HG03521 (cell line): ENCODE data around the gene FAM174C.

Source experiments
- ATAC-seq: cut with Tn5 transposase; IDR thresholded peaks from one replicate; pipeline ENCODE4 v1.9.1; 2021; ENCODE audit warnings: mild to moderate bottlenecking, moderate library complexity; ENCODE audit not compliant: unreplicated experiment

Gene FAM174C

GRCh38 chr19:1249990-1250436 is 25.3 kb upstream of the FAM174C start:
- no peak for ATAC-seq

GRCh38 chr19:1250437-1251260 is 24.7 kb upstream of the FAM174C start:
- ATAC-seq = no peak

GRCh38 chr19:1251330-1252220 is 23.8 kb upstream of the FAM174C start:
- no peak for ATAC-seq

GRCh38 chr19:1252221-1252820 is 23.0 kb upstream of the FAM174C start:
- no peak for ATAC-seq

- no peak for ATAC-seq
Measured at GRCh38 chr19:1252821-1253513, 22.4 kb upstream of the FAM174C start.

GRCh38 chr19:1253514-1254080 is 21.7 kb upstream of the FAM174C start:
- ATAC-seq = no peak

GRCh38 chr19:1254081-1254527 is 21.2 kb upstream of the FAM174C start:
- no peak for ATAC-seq

GRCh38 chr19:1254530-1255185 is 20.7 kb upstream of the FAM174C start:
- ATAC-seq = no peak

- ATAC-seq = no peak
Measured at GRCh38 chr19:1255186-1256161, 19.9 kb upstream of the FAM174C start.

GRCh38 chr19:1256646-1257474 is 18.5 kb upstream of the FAM174C start:
- ATAC-seq = no peak

- ATAC-seq = no peak
Measured at GRCh38 chr19:1257475-1258162, 17.7 kb upstream of the FAM174C start.

- no peak for ATAC-seq
Measured at GRCh38 chr19:1258163-1258492, 17.2 kb upstream of the FAM174C start.

- no peak for ATAC-seq
Measured at GRCh38 chr19:1258707-1259205, 16.6 kb upstream of the FAM174C start.

GRCh38 chr19:1259206-1259875 is 16.0 kb upstream of the FAM174C start:
- peak; percentile 22 for ATAC-seq

- ATAC-seq = no peak
Measured at GRCh38 chr19:1259876-1260748, 15.2 kb upstream of the FAM174C start.
